GM23248 (cell line): Measurements from ENCODE around the gene GRIN1.

Experiments
- EZH2 ChIP-seq: fragments of 200-600 bp; sonication (generic); IDR thresholded peaks from 2 replicates; pipeline ENCODE4 v1.6.1; 2018; ENCODE audit warnings: antibody characterized with exemption, mild to moderate bottlenecking; ENCODE audit not compliant: insufficient read depth, poor library complexity, severe bottlenecking
- EZH2phosphoT487 ChIP-seq: fragments of 200-600 bp; sonication (generic); IDR thresholded peaks from 2 replicates; pipeline ENCODE4 v1.6.1; 2018; ENCODE audit warnings: antibody characterized with exemption, moderate library complexity, mild to moderate bottlenecking, low read depth; ENCODE audit not compliant: insufficient read depth

GRCh38 chr9:137179761-137180160 lies 40.8 kb downstream of the GRIN1 start:
- TF ChIP-seq EZH2 (no peak), EZH2phosphoT487 (no peak)
